ENCODE measurements around the gene VPS41. TPM values are rescaled to one million over a fixed set of nuclear protein-coding genes. Genes with fewer than 3 reads are reported as not detected.

Gene VPS41
- polyA plus RNA-seq, 10 donors, result 26.0 to 41.9 (median 37.3) TPM

DNA sequence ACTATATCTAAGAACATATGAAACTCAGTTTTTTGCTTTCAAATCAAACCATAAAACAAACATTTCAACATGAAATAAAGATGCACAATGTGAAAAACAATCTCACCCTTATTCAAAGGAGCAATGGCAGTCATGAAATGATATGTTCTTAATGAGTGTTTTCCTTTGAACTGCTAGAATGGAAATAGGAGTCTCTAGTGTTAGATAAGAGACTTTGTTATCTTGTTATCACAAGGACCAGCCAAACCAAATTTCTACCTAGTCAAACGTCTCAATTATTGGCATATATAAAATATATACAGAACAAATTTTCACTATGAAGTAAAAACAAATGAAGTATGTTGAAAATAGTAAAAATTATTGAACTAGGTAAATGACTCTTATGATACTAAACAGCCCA lies 1.2 kb downstream of the VPS41 start:
- no peak for DNase-seq

DNA sequence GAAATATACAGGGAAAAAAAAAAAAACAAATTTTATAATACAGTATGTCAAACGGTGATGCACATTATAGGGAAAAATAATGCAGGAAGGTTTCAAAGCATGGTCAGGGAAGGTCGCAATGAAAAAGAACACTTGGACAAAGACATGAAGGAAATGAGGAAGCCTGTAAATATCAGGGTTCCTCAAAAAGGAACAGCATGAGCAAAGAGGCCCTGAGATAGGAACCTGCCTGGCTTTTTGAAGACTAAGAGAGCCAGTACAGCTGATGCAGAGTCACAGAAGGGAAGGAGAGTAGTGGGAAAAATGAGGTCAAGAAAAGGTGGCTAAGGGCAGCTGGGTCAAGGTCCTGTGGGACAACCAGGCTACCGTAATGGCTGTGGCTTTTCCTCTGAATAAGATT lies 1.9 kb downstream of the VPS41 start:
- no peak for DNase-seq

- no peak for DNase-seq
Observed at GRCh38 chr7:38905056-38905759, 3.8 kb downstream of the VPS41 start.

DNA sequence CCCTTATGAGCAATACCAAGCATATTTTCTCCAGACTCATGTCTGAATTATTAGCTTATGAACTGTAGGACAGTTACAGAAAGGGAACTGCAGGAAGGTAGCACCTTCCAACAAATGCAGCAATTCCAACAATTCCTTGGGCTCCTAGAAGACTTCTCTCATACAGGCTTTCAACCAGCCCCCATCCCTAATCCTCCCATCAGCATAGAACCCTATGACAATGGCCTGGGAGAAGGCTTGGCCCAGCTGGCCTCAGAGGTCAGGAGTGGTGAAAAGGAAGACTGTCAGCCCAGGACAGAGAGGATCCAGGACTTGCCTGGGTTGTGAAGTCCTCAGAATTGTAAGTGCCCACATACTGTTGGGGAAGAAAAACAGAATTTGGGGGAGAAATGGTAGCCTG lies 5.9 kb downstream of the VPS41 start:
- no peak for DNase-seq

- no peak for DNase-seq
Observed at GRCh38 chr7:38902449-38902848, 6.5 kb downstream of the VPS41 start.

DNA sequence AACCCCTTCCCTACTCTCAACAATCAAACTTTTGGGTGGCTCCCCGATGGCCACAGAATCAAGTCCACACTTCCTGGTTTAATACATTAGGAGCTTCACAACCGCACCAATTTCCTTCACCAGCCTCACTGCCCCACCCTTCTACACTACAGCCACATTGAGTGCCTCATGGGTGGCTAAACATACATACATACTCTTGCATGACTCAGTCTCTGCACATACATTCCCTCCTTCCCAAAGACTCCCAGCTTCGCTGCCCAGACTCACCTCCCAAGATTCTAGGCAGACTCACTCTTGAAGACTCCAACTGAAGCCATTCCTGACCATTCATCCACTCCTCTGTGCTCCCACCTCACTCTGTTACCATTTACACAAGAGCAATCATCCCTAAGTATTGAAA lies 15.9 kb downstream of the VPS41 start:
- DNase-seq, result peak in 1 of 3 donors; percentile 10

- DNase-seq, result no peak
Observed at GRCh38 chr7:38890597-38890996, 18.4 kb downstream of the VPS41 start.

DNA sequence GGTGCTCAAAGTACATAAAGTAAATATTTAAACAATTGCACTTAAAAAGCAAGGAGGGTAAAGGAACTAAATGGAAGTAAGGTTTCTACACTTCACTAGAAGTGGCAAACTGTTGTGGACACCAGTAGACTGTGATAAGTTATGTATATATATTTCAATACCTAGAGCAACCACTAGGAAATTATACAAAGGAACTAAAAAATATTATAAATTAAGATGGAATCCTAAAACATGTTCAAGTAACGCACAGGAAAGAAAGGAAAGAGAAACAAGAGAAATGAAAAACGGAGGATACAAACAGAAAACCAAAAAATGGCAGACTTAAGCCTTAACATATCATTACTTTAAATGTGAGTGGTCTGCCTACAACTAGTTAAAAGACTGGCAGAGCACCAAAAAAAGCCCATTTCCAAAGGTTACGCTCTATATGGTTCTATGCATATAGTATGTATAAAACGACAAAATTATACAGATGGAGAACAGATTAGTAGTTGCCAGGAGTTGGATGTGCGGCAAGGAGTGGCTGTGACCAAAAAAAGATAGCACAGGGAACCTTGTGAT lies 19.0 kb downstream of the VPS41 start:
- DNase-seq, result no peak

DNA sequence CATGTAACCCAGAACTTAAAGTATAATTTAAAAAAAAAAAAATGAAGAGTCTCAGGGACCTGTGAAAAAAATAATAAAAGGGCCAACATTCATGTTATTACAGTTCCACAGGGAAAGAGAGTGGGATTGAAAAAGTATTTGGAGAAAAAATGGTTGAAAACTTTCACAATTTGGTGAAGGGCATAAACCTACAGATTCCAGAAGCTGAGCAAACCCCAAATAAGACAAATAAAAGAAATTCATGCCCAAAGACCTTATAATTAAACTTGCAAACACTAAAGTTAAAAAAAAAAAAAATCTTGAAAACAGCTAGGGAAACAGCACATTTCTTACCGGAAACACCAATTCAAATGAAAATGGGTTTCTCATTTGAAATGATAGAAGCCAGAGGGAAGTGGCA lies 19.9 kb downstream of the VPS41 start:
- DNase-seq, result no peak

DNA sequence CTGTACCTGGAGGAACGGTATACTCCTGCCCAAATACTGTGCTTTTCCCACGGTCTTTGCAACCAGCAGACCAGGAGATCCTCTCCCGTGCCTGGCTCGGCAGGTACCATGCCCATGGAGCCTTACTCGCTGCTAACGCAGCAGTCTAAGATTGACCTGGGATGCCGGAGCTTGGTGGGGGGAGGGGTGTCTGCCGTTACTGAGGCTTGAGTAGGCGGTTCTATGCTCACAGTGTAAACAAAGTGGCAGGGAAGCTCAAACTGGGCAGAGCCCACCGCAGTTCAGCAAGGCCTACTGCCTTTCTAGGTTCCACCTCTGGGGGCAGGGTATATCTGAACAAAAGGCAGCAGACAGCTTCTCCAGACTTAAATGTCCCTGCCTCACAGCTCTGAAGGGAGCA lies 22.7 kb downstream of the VPS41 start:
- DNase-seq, result no peak

DNA sequence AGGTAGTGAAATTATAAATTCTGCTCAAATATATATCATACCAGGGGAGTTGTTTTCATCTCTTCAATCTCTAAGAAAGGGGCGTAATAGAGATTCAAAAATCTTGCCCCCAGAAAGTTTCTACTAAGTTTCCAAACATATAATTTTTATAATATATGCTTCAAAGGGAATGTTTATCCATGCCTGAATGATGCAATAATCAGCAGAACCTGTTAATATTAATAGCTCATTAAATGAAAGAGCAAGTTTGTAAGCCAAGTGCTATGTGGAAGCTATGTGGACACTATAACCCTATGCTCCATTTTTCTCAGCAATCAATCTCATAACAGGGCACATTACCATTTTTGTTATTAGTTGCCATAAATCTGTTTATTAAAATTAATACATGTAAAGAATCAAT lies 25.3 kb downstream of the VPS41 start:
- no peak for DNase-seq

- DNase-seq, result no peak
Observed at GRCh38 chr7:38881947-38882684, 26.9 kb downstream of the VPS41 start.

DNA sequence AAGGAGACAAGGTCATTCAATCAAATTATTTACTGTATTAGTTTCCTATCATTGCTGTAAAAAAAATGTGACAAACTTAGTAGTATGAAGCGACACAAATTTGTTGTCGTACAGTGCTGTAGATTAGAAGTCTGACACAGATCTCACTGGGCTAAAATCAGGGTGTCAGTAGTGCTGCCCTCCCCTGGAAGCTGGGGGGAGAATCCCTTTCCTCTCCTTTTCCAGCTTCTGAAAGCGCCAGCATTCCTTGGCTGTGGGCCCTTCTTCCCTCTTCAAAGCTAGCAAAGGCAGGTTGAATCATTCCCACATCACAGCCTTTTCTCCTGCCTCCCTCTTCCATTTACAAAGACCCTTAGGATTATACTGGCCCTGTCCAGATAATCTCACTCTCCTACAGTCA lies 28.0 kb downstream of the VPS41 start:
- no peak for DNase-seq

DNA sequence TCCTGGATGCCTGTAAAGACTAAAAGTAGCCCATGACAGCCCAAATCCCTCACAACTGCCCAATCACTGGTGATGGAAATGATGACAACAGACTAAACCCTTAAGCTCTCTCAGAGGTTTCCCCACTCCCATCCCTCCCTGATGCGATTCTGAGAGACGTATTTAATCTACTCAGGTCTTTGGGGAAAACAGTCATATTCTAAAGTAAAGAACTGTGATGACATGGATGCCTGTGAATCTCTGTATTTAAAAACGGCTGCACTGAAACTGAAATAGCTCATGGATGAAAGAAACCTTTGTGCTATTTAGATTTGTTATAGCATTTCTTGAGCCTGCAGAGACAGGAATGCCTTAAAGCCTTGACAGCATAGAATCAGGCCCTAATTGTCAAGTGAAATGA lies 28.5 kb downstream of the VPS41 start:
- DNase-seq, result peak in 1 of 3 donors; percentile 12

DNA sequence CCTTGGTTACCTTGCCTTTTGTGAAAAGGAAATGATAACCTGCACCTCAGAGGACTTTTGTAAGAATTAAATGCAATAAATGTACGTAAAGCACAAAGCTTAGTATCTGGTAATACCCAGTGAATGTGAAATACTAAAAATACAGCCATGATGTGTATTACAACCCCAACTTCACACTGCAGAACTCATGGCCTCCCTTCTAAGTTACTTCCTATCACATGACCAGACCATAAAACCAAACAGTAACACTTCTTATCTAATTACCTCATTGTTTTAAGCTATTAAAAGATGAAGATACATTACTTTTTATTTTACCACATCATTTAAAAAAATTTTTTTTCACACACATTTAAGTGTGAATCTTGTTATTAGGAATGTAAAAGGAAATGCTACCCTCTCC lies 29.0 kb downstream of the VPS41 start:
- DNase-seq, result no peak

DNA sequence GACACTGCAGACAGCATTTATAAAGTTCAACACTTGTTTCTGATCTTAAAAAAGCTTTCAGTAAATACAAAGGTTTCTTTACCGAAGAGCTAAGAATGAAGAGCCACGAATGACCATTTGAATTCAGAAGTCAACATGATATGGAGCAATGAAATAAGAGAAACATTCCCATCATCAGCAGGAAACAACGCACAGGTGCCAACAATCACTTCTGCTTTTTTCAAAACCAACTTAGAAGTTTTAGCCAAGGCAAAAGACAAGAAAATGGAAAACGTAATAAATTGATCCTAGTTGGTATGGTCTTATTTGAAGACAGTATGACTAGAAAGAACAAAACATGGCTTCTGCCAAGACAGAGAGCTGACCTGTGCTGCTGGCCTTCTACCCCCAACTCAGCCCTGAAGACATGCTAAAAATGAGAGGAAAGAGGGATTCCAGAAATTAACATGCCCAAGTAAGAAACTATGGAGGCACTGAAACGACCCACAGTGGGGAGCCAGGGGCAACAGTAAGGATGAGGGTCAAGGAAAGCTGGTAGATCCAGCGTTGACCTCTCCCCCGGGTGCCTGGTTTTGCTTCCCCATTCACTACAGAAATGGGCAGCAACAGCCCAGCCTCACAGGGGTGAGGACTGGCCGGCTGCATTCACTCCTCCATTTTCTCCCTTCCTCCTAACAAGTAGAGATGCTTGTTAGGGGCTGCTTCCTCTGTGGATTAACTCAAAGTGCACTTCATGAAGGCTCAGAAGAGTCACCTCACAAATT lies 30.1 kb downstream of the VPS41 start:
- no peak for DNase-seq

DNA sequence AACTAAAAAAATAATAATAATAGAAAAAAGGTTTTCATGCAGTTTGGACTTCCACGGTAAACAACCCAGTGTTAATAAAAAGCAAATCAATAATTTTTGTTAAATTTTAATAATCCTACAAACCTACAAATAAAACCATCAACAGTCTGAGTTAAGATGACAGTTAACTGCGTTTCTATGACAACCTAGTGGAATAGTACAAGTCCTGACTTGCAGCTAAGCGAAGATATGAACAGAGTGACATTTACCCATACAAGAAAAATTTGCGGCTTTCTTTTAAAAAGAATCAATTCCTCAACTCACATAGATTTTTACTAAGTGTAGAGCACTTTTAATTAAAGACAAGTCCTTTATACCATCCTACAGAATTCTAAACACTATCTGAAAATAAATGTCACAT lies 35.6 kb downstream of the VPS41 start:
- DNase-seq, result no peak

GRCh38 chr7:38872202-38872601 lies 36.8 kb downstream of the VPS41 start:
- no peak for DNase-seq

DNA sequence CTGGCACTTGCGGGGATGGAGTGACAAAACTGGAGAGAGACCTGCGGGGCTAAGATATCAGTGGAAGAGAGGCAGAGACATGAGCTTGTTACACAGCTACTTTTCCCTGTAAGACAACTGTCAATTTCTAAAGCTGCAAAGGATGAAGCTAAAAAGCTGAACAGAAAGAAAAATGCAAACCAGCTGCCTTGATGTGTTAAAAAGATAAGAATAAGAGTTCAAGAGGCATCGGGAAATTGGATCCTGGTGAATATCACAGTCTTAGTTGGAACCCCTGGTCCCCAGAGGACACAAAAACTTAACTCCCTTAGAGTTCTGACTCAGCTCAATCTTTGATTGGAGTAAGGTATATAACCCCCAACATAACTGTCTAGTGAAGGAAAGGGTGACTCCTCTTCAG lies 38.8 kb downstream of the VPS41 start:
- peak in 1 of 3 donors; percentile 4 for DNase-seq

- no peak for DNase-seq
Observed at GRCh38 chr7:38863601-38864291, 45.2 kb downstream of the VPS41 start.

DNA sequence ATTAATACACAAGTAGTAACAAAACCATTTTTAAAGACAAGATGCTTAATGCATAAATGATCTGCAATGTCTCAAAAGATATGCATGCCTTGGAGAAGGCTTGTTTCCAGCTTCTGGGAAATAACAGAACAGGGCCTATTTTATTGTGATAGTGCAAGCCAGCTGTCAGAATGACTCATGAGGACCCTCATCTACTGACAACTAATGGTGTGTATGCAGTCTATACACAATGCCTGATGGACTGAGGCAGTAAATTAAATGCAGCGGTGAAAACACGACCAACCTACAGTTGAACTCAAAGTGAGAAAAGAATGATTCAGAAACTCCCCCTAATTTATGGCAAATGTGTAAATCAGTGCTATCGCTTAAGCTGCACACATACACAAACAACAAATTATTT lies 46.3 kb downstream of the VPS41 start:
- DNase-seq, result no peak
